GM12872 (cell line): ENCODE data around the gene SEMA5A.

Experiments
- CTCF ChIP-seq: IDR thresholded peaks from 3 replicates; pipeline ENCODE4 v1.5.1; 2011; ENCODE audit warnings: low read depth, mild to moderate bottlenecking, low read length, moderate library complexity; ENCODE audit not compliant: insufficient read depth

SEMA5A gene

GRCh38 chr5:9313751-9314150, 232.1 kb downstream of the SEMA5A start:
- TF ChIP-seq CTCF = no peak; the same call in 2 of the 3 replicates

GRCh38 chr5:9307150-9307549, 238.7 kb downstream of the SEMA5A start:
- TF ChIP-seq CTCF = no peak

GRCh38 chr5:9302218-9302617, 243.7 kb downstream of the SEMA5A start:
- TF ChIP-seq CTCF = no peak

- no peak for TF ChIP-seq CTCF
Measured at GRCh38 chr5:9301200-9301599, 244.7 kb downstream of the SEMA5A start.

GRCh38 chr5:9297134-9297533, 248.7 kb downstream of the SEMA5A start:
- no peak for TF ChIP-seq CTCF

GRCh38 chr5:9295466-9295801, 250.4 kb downstream of the SEMA5A start:
- TF ChIP-seq CTCF = no peak

GRCh38 chr5:9294793-9295465, 250.9 kb downstream of the SEMA5A start:
- no peak for TF ChIP-seq CTCF
